H1 (cell line): ENCODE measurements around the gene MKKS. TPM values are rescaled to one million over a fixed set of nuclear protein-coding genes. Genes with fewer than 3 reads are reported as not detected.

Source experiments
- CTCF ChIA-PET: fragments of 300-600 bp; sonication (Branson Sonifier 250); formaldehyde crosslinking; loops from one replicate; lab custom pipeline; 2021; ENCODE audit not compliant: partially characterized antibody; lab: Charles Lee
- POLR2A ChIA-PET: fragments of 300-600 bp; sonication (Branson Sonifier 250); formaldehyde crosslinking; loops from one replicate; lab custom pipeline; 2021; ENCODE audit warnings: inconsistent platforms; ENCODE audit not compliant: partially characterized antibody; lab: Charles Lee
- DNase-seq, 2 experiments: peaks; one replicate each; pipeline versions ENCODE4 v3.0.0 to v3.0.0-alpha.2; 2010 to 2022; ENCODE audit warnings: low spot score in 2 of 2, low read depth in 1 of 2, mixed read lengths in 1 of 2
- FAIRE-seq: peaks from 2 replicates; lab custom pipeline; 2011; peaks lifted over from hg19 to GRCh38; lab: Jason Lieb, UNC
- H2AFZ ChIP-seq: 2 replicates; pipeline ENCODE4 v1.8.1; 2012; ENCODE audit warnings: low read length, inconsistent platforms
- H2AK5ac ChIP-seq: 2 replicates; pipeline ENCODE4 v1.6.1; 2013; ENCODE audit warnings: low read depth, low read length
- H2BK120ac ChIP-seq: replicated peaks from 2 replicates; pipeline ENCODE3; 2013; ENCODE audit warnings: low read depth, low read length, inconsistent platforms
- H2BK12ac ChIP-seq: 2 replicates; pipeline ENCODE4 v1.6.1; 2013; ENCODE audit warnings: low read depth, low read length
- H2BK15ac ChIP-seq: 2 replicates; pipeline ENCODE4 v1.6.1; 2013; ENCODE audit warnings: low read length
- H2BK20ac ChIP-seq: 2 replicates; pipeline ENCODE4 v1.6.1; 2013; ENCODE audit warnings: low read length
- H2BK5ac ChIP-seq: 2 replicates; pipeline ENCODE4 v1.6.1; 2013; ENCODE audit warnings: low read depth, low read length
- H3K14ac ChIP-seq: 2 replicates; pipeline ENCODE4 v1.6.1; 2013; ENCODE audit warnings: inconsistent platforms; ENCODE audit not compliant: insufficient read length
- H3K18ac ChIP-seq: 2 replicates; pipeline ENCODE4 v1.6.1; 2013; ENCODE audit warnings: low read length; ENCODE audit errors: extremely low read depth
- H3K23ac ChIP-seq: 2 replicates; pipeline ENCODE4 v1.6.1; 2013; ENCODE audit warnings: inconsistent platforms; ENCODE audit not compliant: insufficient read length
- H3K23me2 ChIP-seq: 2 replicates; pipeline ENCODE4 v1.6.1; 2013; ENCODE audit warnings: low read depth, low read length
- H3K27ac ChIP-seq: 2 replicates; pipeline ENCODE4 v1.6.1; 2011; ENCODE audit warnings: low read depth, low read length, inconsistent platforms
- H3K27me3 ChIP-seq, 4 experiments: replicated peaks in 1 of 4; 1 replicate in 1 of 4; 2 replicates in 3 of 4; pipeline versions ENCODE4 v1.6.1 to v1.8.1; 2011 to 2013; ENCODE audit warnings: low read length in 3 of 4, mild to moderate bottlenecking in 3 of 4, inconsistent platforms in 2 of 4, mixed read lengths in 2 of 4, moderate library complexity in 1 of 4; ENCODE audit not compliant: control insufficient read depth in 3 of 4, insufficient read depth in 3 of 4; ENCODE audit errors: extremely low read depth in 1 of 4
- H3K36me3 ChIP-seq, 4 experiments: 2 replicates each; pipeline versions ENCODE4 v1.6.1 to v1.8.1; 2011 to 2013; ENCODE audit warnings: mild to moderate bottlenecking in 4 of 4, low read length in 3 of 4, moderate library complexity in 2 of 4, control low read depth in 1 of 4, inconsistent platforms in 1 of 4; ENCODE audit not compliant: insufficient read depth in 4 of 4, control insufficient read depth in 2 of 4
- H3K4ac ChIP-seq: replicated peaks from 2 replicates; pipeline ENCODE3; 2013; ENCODE audit warnings: low read length, low read depth, mixed read lengths, inconsistent platforms; ENCODE audit not compliant: insufficient read length
- H3K4me1 ChIP-seq, 4 experiments: replicated peaks in 1 of 4; 1 replicate in 1 of 4; 2 replicates in 3 of 4; pipeline versions ENCODE4 v1.6.1 to v1.8.1; 2011 to 2013; ENCODE audit warnings: low read length in 3 of 4, inconsistent platforms in 2 of 4, mixed read lengths in 1 of 4; ENCODE audit not compliant: insufficient read depth in 4 of 4, control insufficient read depth in 3 of 4
- H3K4me2 ChIP-seq, 2 experiments: 2 replicates each; pipeline versions ENCODE4 v1.6.1 to v1.8.1; 2011 to 2013; ENCODE audit warnings: low read depth in 2 of 2, low read length in 2 of 2, control low read depth in 1 of 2, inconsistent platforms in 1 of 2, mild to moderate bottlenecking in 1 of 2; ENCODE audit not compliant: insufficient read depth in 1 of 2
- H3K4me3 ChIP-seq, 4 experiments: fragments of 200-600, 300-600 bp in 1 of 4; sonication (generic), shearing (Covaris generic), sonication (Bioruptor Twin) in 1 of 4; 2 replicates each; pipeline versions ENCODE4 v1.5.1 to v1.8.1; 2011 to 2016; ENCODE audit warnings: low read length in 4 of 4, low read depth in 3 of 4, control low read depth in 2 of 4, inconsistent platforms in 2 of 4, mild to moderate bottlenecking in 2 of 4, mixed read lengths in 1 of 4, moderate library complexity in 1 of 4; ENCODE audit not compliant: insufficient read depth in 2 of 4; ENCODE audit errors: extremely low read depth in 1 of 4
- H3K56ac ChIP-seq: replicated peaks from 2 replicates; pipeline ENCODE3; 2013; ENCODE audit warnings: low read depth, mild to moderate bottlenecking, mixed read lengths, low read length, inconsistent platforms; ENCODE audit not compliant: insufficient read length
- H3K79me1 ChIP-seq: 2 replicates; pipeline ENCODE4 v1.6.1; 2013; ENCODE audit warnings: low read depth, low read length, control low read depth
- H3K79me2 ChIP-seq, 2 experiments: 2 replicates each; pipeline versions ENCODE4 v1.6.1 to v1.8.1; 2012 to 2013; ENCODE audit warnings: low read length in 2 of 2, mild to moderate bottlenecking in 2 of 2, inconsistent platforms in 1 of 2; ENCODE audit not compliant: insufficient read depth in 2 of 2, control insufficient read depth in 1 of 2
- H3K9ac ChIP-seq, 4 experiments: replicated peaks in 1 of 4; 1 replicate in 1 of 4; 2 replicates in 3 of 4; pipeline versions ENCODE4 v1.6.1 to v1.8.1; 2011 to 2013; ENCODE audit warnings: low read depth in 3 of 4, low read length in 3 of 4, control low read depth in 2 of 4, mild to moderate bottlenecking in 2 of 4, moderate library complexity in 2 of 4, inconsistent platforms in 1 of 4; ENCODE audit errors: extremely low read depth in 1 of 4
- H3K9me3 ChIP-seq, 2 experiments: 2 replicates each; pipeline versions ENCODE4 v1.6.1 to v1.8.1; 2012 to 2013; ENCODE audit warnings: mild to moderate bottlenecking in 2 of 2, moderate library complexity in 2 of 2, control low read depth in 1 of 2, inconsistent platforms in 1 of 2, low read depth in 1 of 2, low read length in 1 of 2, mixed read lengths in 1 of 2; ENCODE audit not compliant: insufficient read depth in 2 of 2
- H4K20me1 ChIP-seq, 2 experiments: replicated peaks in 1 of 2; 2 replicates each; pipeline versions ENCODE3 to v1.8.1; 2011 to 2013; ENCODE audit warnings: inconsistent platforms in 2 of 2, low read length in 2 of 2, mild to moderate bottlenecking in 1 of 2; ENCODE audit not compliant: insufficient read depth in 2 of 2, control insufficient read depth in 1 of 2
- H4K5ac ChIP-seq: 2 replicates; pipeline ENCODE4 v1.6.1; 2013; ENCODE audit warnings: low read length, low read depth, mixed read lengths, inconsistent platforms; ENCODE audit not compliant: insufficient read length
- H4K8ac ChIP-seq: 2 replicates; pipeline ENCODE4 v1.8.0; 2013; ENCODE audit warnings: mild to moderate bottlenecking, moderate library complexity, low read length, inconsistent platforms; ENCODE audit not compliant: insufficient read depth; ENCODE audit errors: extremely low read depth
- H4K91ac ChIP-seq: replicated peaks from 2 replicates; pipeline ENCODE3; 2013; ENCODE audit warnings: low read length, mixed read lengths, inconsistent platforms; ENCODE audit not compliant: insufficient read length
- E2F6 ChIP-seq: IDR thresholded peaks from 2 replicates; pipeline ENCODE4 v1.6.1; 2012; ENCODE audit warnings: inconsistent platforms
- EGR1 ChIP-seq: IDR thresholded peaks from 2 replicates; pipeline ENCODE4 v1.6.1; 2011; ENCODE audit warnings: low read depth, low read length, borderline replicate concordance
- HDAC6 ChIP-seq: IDR thresholded peaks from one replicate; pipeline ENCODE4 v1.7.1; 2012; ENCODE audit warnings: low read depth, mild to moderate bottlenecking, inconsistent platforms, low read length, moderate library complexity
- JUN ChIP-seq: IDR thresholded peaks from 2 replicates; pipeline ENCODE4 v1.6.1; 2011; ENCODE audit warnings: low read depth, mild to moderate bottlenecking, improper control_type of control experiment, low read length
- KDM1A ChIP-seq: fragments of 200-600, 300-600 bp; sonication (generic); IDR thresholded peaks from 2 replicates; pipeline ENCODE4 v1.7.1; 2016; ENCODE audit warnings: mild to moderate bottlenecking, low read length, borderline replicate concordance
- NANOG ChIP-seq: IDR thresholded peaks from 2 replicates; pipeline ENCODE4 v1.6.1; 2011; ENCODE audit warnings: low read length, low read depth, mild to moderate bottlenecking, inconsistent platforms; ENCODE audit not compliant: insufficient read depth, poor library complexity, severe bottlenecking
- RFX5 ChIP-seq: IDR thresholded peaks from 2 replicates; pipeline ENCODE4 v1.6.1; 2011; ENCODE audit warnings: low read depth, low read length, improper control_type of control experiment, borderline replicate concordance
- USF2 ChIP-seq: IDR thresholded peaks from 2 replicates; pipeline ENCODE4 v1.6.1; 2011; ENCODE audit warnings: low read length, improper control_type of control experiment
- YY1 ChIP-seq: IDR thresholded peaks from 2 replicates; pipeline ENCODE4 v1.6.1; 2011; ENCODE audit warnings: low read depth, mild to moderate bottlenecking, low read length
- WGBS, 2 experiments: shearing (Covaris generic) in 1 of 2; methylation state at CpG; one replicate each; pipeline versions ENCODE4 v1.1.6 to v1.1.7; 2013 to 2015; ENCODE audit warnings: low lambda C conversion rate in 2 of 2, mixed read lengths in 2 of 2, inconsistent platforms in 1 of 2, low coverage in 1 of 2, missing lambda C conversion rate in 1 of 2; ENCODE audit not compliant: insufficient replicate concordance in 2 of 2, insufficient coverage in 1 of 2, insufficient read length in 1 of 2; ENCODE audit errors: extremely low coverage in 1 of 2, missing lambda C conversion rate in 1 of 2; 5-methylcytosine and 5-hydroxymethylcytosine counted together
- polyA plus RNA-seq, 7 experiments: library from polyadenylated mRNA; depleted of rRNA in 3 of 7; stranded (reverse) in 5 of 7; unstranded in 2 of 7; fragments of >200 nt in 5 of 7; fragments of 200-250 nt in 2 of 7; gene quantifications; 1 replicate in 5 of 7; 2 replicates in 1 of 7; 4 replicates in 1 of 7; pipeline versions ENCODE4 v1.2.1 to v1.2.3, GENCODE V29; 2011 to 2013; ENCODE audit warnings: missing spikeins in 2 of 7, mixed read lengths in 2 of 7
- total RNA-seq: library from RNA; stranded (reverse); fragmentation: NEBNext Ultra II Directional; extraction: Animal tissue kit (Norgen Biotek cat#: 25700); gene quantifications from 2 replicates; pipeline ENCODE4 v1.2.1, GENCODE V29; 2021
- TF ChIP-seq, protein P1 (sequence below): IDR thresholded peaks from 2 replicates; pipeline ENCODE4 v1.6.1; 2012; ENCODE audit warnings: low read length, inconsistent platforms

The MKKS gene
- total and polyA plus RNA-seq, 2 of the 8 experiments (the other 6 are each of a cell fraction or from before 2014, with no cell fraction given), result 15.9 to 24.8 TPM

DNA sequence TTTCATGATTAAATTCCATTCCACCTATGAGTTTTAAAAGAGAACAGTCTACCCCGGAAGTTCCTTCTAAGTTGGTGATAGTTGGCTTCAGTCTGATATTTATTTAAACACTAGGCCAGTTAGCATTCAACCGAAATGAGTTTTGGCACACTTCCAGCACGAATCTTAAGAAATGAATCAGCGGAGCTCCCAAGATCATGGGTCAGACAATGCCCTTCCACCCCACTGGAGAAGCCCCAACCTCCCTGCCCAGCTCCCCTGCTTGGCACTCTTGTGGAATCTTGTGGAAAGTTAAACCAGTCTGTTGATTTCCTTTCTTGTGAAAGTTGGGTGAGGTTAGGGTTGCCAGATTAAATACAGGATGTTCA lies 64.3 kb downstream of the MKKS start:
- Histone ChIP-seq H3K56ac (no peak overlapping the region), H3K36me3 (no peaks in the 10 kb centered on the region), H4K5ac (no peak overlapping the region), H3K23ac (no peak overlapping the region), H3K9ac (no peak overlapping the region), H3K4me1 (no peaks in the 10 kb centered on the region; a peak in 1 of 7 replicates), H3K23me2 (no peaks in the 10 kb centered on the region), H3K4ac (no peak overlapping the region), H2BK5ac (no peak overlapping the region), H4K8ac (no peak overlapping the region), H3K27me3 (no peaks in the 10 kb centered on the region), H3K9me3 (no peaks in the 10 kb centered on the region), H2BK12ac (no peak overlapping the region), H3K14ac (no peak overlapping the region), H2BK120ac (no peak overlapping the region), H4K91ac (no peak overlapping the region), H3K4me2 (no peak overlapping the region), H3K79me1 (no peaks in the 10 kb centered on the region), H3K4me3 (no peak overlapping the region), H4K20me1 (no peaks in the 10 kb centered on the region), H2BK20ac (no peak overlapping the region), H2AFZ (no peak overlapping the region), H3K27ac (no peak overlapping the region), H3K79me2 (no peaks in the 10 kb centered on the region), H2BK15ac (no peak overlapping the region), H3K18ac (no peak overlapping the region), H2AK5ac (no peak overlapping the region)
- DNase-seq, result no peak
- no peak for TF ChIP-seq JUN
- TF ChIP-seq E2F6, result no peak
- TF ChIP-seq YY1, result no peak
- no peak for TF ChIP-seq KDM1A
- TF ChIP-seq USF2, result no peak
- no peak for TF ChIP-seq HDAC6
- no peak for TF ChIP-seq NANOG
- no peak for TF ChIP-seq RFX5
- no peak for TF ChIP-seq EGR1
- TF ChIP-seq, protein P1, sequence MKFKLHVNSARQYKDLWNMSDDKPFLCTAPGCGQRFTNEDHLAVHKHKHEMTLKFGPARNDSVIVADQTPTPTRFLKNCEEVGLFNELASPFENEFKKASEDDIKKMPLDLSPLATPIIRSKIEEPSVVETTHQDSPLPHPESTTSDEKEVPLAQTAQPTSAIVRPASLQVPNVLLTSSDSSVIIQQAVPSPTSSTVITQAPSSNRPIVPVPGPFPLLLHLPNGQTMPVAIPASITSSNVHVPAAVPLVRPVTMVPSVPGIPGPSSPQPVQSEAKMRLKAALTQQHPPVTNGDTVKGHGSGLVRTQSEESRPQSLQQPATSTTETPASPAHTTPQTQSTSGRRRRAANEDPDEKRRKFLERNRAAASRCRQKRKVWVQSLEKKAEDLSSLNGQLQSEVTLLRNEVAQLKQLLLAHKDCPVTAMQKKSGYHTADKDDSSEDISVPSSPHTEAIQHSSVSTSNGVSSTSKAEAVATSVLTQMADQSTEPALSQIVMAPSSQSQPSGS, result no peak
- no peak for FAIRE-seq
- POLR2A ChIA-PET, result no interaction called here
- 91% methylated on average over 4 of the region's 4 CpGs; no CpG with 5 or more reads in 1 of the 2 experiments for WGBS, 2 experiments
- CTCF ChIA-PET, result interaction anchor here (1.9 kb wide), 1 partner anchor 12 kb away, joined by 8 read pairs; no protein-coding TSS in a partner anchor
